AG20443 (cell line): ENCODE results near the gene COL5A2.

Experiments
- DNase-seq: peaks from one replicate; pipeline ENCODE4 v3.0.0; 2012; ENCODE audit warnings: low spot score, mixed read lengths

The COL5A2 gene

GRCh38 chr2:189147361-189147760 lies 32.2 kb downstream of the COL5A2 start:
- DNase-seq = no peak

GRCh38 chr2:189146553-189146952 lies 33.0 kb downstream of the COL5A2 start:
- DNase-seq = no peak

- no peak for DNase-seq
Observed at GRCh38 chr2:189144700-189145211, 34.8 kb downstream of the COL5A2 start.

GRCh38 chr2:189143925-189144324 lies 35.6 kb downstream of the COL5A2 start:
- peak; percentile 56 for DNase-seq

- peak; percentile 26 for DNase-seq
Observed at GRCh38 chr2:189142893-189143759, 36.4 kb downstream of the COL5A2 start.

- no peak for DNase-seq
Observed at GRCh38 chr2:189138800-189139199, 40.8 kb downstream of the COL5A2 start.

- no peak for DNase-seq
Observed at GRCh38 chr2:189137519-189137918, 42.0 kb downstream of the COL5A2 start.

- no peak for DNase-seq
Observed at GRCh38 chr2:189134485-189134884, 45.1 kb downstream of the COL5A2 start.

- DNase-seq = no peak
Observed at GRCh38 chr2:189131991-189132390, 47.6 kb downstream of the COL5A2 start.

- DNase-seq = peak; percentile 61
Observed at GRCh38 chr2:189129971-189130370, 49.6 kb downstream of the COL5A2 start.

GRCh38 chr2:189128970-189129369 lies 50.6 kb downstream of the COL5A2 start:
- no peak for DNase-seq

- DNase-seq = no peak
Observed at GRCh38 chr2:189127756-189128155, 51.8 kb downstream of the COL5A2 start.

- no peak for DNase-seq
Observed at GRCh38 chr2:189125195-189125594, 54.4 kb downstream of the COL5A2 start.

GRCh38 chr2:189124175-189124574 lies 55.4 kb downstream of the COL5A2 start:
- DNase-seq = no peak

GRCh38 chr2:189118386-189118785 lies 61.2 kb downstream of the COL5A2 start:
- no peak for DNase-seq

GRCh38 chr2:189116979-189117378 lies 62.6 kb downstream of the COL5A2 start:
- no peak for DNase-seq

- DNase-seq = peak; percentile 10
Observed at GRCh38 chr2:189116087-189116486, 63.5 kb downstream of the COL5A2 start.

- peak; percentile 12 for DNase-seq
Observed at GRCh38 chr2:189115126-189115525, 64.4 kb downstream of the COL5A2 start.

GRCh38 chr2:189113963-189114362 lies 65.6 kb downstream of the COL5A2 start:
- DNase-seq = no peak

GRCh38 chr2:189111063-189111715 lies 68.4 kb downstream of the COL5A2 start:
- no peak for DNase-seq

- DNase-seq = no peak
Observed at GRCh38 chr2:189109921-189110397, 69.6 kb downstream of the COL5A2 start.

- no peak for DNase-seq
Observed at GRCh38 chr2:189104934-189105333, 74.6 kb downstream of the COL5A2 start.

- DNase-seq = no peak
Observed at GRCh38 chr2:189102735-189103134, 76.8 kb downstream of the COL5A2 start.
